Neuron (in vitro differentiated cells): Measurements from ENCODE around the gene RCL1.

Experiments used
- H2AFZ ChIP-seq: one replicate; pipeline ENCODE4 v1.6.1; 2013; ENCODE audit warnings: low read depth, mild to moderate bottlenecking, inconsistent platforms, low read length, moderate library complexity
- H3K27me3 ChIP-seq: one replicate; pipeline ENCODE4 v1.6.1; 2013; ENCODE audit warnings: low read length; ENCODE audit not compliant: insufficient read depth
- H3K36me3 ChIP-seq: one replicate; pipeline ENCODE4 v1.6.1; 2013; ENCODE audit warnings: low read length; ENCODE audit not compliant: insufficient read depth
- H3K4me1 ChIP-seq: one replicate; pipeline ENCODE4 v1.6.1; 2013; ENCODE audit warnings: low read length; ENCODE audit not compliant: insufficient read depth
- H3K4me3 ChIP-seq: 2 replicates; pipeline ENCODE4 v1.5.1; 2013; ENCODE audit warnings: mild to moderate bottlenecking, low read length, moderate library complexity
- H3K9me3 ChIP-seq: one replicate; pipeline ENCODE4 v1.6.1; 2013; ENCODE audit warnings: low read length

Gene RCL1

DNA sequence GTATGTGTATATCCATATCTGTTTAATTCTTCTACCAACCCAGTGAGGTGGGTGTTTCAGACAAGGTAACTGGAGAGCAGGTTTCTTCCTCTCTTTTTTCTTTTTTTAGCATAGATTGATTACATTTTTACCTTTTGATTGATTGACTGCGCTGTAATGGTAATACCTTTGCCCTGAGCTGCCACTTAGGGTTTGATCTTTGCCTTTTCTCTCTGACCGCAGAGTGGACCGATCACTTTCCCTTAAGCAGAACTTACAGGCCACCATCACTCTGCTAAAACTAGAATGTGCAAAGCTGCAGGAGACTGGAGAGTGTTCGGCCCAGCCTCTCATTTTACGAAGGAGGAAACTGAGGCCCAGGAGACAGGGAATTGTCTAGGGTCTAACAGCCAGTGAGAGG lies 38.0 kb downstream of the RCL1 start:
- Histone ChIP-seq H3K4me3 (no peak overlapping the region), H2AFZ (no peak overlapping the region), H3K27me3 (no peaks in the 10 kb centered on the region), H3K36me3 (peaks cover 2% of the 10 kb centered on the region), H3K9me3 (no peaks in the 10 kb centered on the region), H3K4me1 (no peaks in the 10 kb centered on the region)

DNA sequence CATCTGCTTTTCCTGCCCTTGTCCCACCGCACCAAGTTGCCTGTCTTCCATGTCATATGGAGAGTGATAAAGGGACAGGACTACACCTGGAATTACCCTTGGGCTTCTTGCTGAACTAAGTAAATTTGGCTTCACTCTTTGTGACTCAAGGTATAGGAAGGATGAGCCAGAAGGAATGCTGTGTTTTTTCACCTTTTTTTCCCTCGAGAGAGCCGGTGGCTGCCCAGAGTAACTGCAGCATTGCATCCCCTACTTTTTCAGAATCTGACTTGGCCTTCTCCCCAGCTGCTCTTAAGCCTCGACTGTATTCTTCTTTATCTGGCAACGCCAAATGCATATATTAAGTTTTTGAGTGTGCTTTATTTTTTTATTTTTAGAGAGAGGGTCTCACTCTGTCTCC lies 38.4 kb downstream of the RCL1 start:
- H3K4me3 ChIP-seq = no peak overlapping the region
- H2AFZ ChIP-seq = no peak overlapping the region
- H3K27me3 ChIP-seq = no peaks in the 10 kb centered on the region
- H3K9me3 ChIP-seq = no peaks in the 10 kb centered on the region
- H3K36me3 ChIP-seq = peaks cover 2% of the 10 kb centered on the region
- H3K4me1 ChIP-seq = no peaks in the 10 kb centered on the region

DNA sequence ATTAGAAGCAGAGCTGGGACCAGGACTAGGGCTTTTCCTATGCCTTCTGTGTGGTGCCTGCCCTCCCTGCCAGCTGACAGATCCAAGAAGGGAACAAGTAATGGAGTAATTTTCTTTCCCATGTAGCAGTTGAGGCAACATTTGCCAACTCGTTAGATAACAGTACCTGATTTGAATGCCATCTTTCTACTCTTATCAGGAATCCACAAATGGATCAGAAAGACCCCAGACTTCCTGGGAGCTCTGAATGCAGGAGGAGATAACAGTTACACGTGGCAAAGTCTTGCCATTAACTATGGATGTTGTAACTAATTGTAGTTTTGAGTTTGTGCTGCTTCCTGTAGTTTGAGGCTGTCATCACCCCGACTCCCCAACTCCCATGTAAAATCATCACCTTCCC lies 39.2 kb downstream of the RCL1 start:
- H3K4me3 ChIP-seq = no peak overlapping the region
- H3K4me1 ChIP-seq = no peaks in the 10 kb centered on the region
- peaks cover 2% of the 10 kb centered on the region for H3K36me3 ChIP-seq
- H2AFZ ChIP-seq = no peak overlapping the region
- no peaks in the 10 kb centered on the region for H3K9me3 ChIP-seq
- no peaks in the 10 kb centered on the region for H3K27me3 ChIP-seq

DNA sequence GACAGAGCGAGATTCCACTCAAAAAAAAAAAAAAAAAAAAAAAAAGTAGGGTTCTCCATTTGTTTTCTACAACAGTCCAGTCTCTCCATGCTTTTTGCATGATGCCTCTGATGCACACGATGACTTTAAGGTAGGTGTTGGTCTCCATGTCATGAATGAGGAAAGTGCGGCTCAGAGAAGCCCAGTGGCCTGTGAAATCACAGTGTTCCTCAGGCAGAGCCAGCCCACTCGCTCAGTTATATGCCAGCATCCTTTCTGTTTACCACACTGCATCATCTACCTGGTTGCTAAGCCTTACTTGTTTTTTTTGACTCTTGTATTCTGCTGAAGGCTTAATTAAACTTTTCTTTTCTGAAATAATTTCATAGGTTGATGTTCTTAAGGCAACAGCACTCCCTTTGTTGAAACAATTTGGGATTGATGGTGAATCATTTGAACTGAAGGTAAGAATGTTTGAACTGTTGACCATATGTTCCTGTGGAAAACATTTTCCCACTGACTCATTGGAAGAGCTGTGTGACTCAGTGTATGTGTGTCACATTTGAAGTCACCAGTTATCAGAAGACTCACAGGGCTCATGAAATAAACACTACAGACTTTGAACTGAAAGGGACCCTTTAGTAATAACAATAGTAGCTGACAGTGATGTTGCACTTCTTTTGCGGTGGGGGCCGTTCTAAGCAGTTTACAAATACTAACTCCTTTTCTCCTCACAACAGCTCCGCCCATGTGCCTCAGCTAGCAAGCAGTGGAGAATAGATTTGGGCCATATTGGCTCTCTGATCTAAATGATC lies 40.2 kb downstream of the RCL1 start:
- H3K4me3 ChIP-seq = no peak overlapping the region
- H2AFZ ChIP-seq = no peak overlapping the region
- no peaks in the 10 kb centered on the region for H3K4me1 ChIP-seq
- no peaks in the 10 kb centered on the region for H3K9me3 ChIP-seq
- no peaks in the 10 kb centered on the region for H3K27me3 ChIP-seq
- H3K36me3 ChIP-seq = peaks cover 4% of the 10 kb centered on the region

DNA sequence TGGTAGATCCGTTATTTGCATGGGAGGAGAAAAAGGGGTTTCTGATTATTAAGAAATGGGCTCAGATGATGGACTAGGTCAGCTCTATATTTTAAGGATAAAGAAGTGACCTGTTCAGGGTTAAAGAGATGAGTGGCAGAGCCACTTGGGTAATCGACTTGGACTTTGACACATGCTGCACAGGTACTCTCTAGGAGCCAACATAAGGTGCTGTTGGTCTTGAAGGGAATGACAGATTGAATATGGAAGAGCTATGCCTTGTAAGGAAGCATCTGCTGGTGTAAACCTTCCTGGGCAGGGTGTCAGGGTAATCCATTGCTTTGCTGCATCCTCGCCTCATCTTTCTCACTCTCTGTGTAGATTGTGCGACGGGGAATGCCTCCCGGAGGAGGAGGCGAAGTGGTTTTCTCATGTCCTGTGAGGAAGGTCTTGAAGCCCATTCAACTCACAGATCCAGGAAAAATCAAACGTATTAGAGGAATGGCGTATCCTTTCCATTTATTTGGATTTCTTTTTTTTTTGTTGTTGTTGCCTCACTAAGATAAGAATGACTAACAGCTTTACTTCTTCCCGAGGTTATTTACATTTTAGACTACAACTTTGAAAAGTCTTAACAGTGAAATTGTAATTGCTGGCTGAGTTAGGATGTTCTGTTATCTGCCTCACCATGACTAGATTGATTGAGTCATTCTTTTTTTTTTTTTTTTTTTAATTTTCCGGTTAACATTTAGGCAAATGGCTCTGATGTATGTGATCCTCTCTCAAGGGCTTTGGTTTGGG lies 41.2 kb downstream of the RCL1 start:
- H3K27me3 ChIP-seq = no peaks in the 10 kb centered on the region
- H3K4me3 ChIP-seq = no peak overlapping the region
- no peak overlapping the region for H2AFZ ChIP-seq
- H3K36me3 ChIP-seq = peaks cover 5% of the 10 kb centered on the region
- H3K4me1 ChIP-seq = no peaks in the 10 kb centered on the region
- H3K9me3 ChIP-seq = no peaks in the 10 kb centered on the region

DNA sequence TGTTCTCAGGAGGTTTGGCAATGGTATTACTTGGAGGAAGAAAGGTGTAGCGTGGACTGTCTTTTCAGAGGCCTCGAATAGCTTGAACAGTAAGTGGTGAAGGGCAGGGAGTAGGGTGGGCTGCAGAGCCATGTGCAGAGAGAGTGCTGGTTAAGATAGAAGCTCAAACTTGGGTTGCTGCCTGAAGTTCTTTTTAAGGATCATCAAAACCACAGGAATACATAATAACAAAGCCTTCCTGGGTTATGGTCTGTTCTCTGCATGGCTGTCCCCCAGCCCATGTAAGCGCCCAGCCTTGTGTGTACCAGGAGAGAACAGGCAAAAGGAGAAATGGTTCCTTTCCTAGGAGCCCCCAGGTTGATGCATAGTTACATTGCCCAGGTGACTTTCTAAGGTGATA lies 43.9 kb downstream of the RCL1 start:
- H3K27me3 ChIP-seq = no peaks in the 10 kb centered on the region
- peaks cover 9% of the 10 kb centered on the region for H3K36me3 ChIP-seq
- H3K4me3 ChIP-seq = no peak overlapping the region
- H3K9me3 ChIP-seq = no peaks in the 10 kb centered on the region
- no peaks in the 10 kb centered on the region for H3K4me1 ChIP-seq
- no peak overlapping the region for H2AFZ ChIP-seq

DNA sequence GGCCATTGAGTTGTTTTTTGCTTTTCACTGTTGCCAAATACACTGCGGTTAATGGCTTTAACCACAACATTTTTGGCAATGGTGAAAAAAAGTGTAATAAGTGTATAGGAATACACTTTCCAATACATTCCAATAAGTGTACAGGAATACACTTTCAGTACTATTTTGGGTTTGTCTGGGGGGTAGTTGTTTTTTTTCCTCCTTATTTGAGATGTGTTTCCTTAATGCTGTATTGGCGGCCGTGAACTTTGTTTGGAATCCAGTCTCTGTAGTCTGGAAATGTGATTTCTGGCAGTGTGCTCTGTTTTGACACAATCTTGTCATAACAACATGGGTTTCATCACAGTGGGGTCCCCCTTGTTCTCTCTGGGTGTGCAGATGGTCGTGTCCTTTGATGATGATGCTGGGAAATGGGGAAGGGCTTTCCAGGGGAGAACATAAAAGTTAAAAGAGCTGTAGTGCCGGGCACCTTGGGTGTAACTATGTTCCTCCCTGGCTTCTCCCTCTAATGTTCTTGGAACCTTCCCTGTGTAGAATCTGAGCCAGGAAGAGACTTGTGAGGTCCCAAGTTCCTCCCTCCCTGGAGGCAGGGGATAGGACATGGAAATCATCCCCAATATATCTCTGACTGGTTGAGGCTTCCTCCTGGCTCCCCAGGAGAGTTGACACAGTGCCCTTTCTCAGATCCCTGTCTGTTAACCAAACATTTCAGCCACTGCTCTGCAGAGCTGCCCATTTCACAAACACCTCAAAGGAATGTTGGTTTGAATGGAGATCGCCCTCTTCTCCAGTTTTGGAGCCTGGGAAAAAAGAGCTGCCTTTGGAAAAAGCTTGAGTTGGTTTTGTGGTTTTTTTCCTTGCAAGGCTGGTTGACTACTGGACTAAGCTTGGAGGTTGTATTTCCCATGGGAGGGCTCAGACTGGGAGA lies 44.8 kb downstream of the RCL1 start:
- Histone ChIP-seq H3K4me3 (no peak overlapping the region), H2AFZ (no peak overlapping the region), H3K9me3 (no peaks in the 10 kb centered on the region), H3K27me3 (no peaks in the 10 kb centered on the region), H3K4me1 (no peaks in the 10 kb centered on the region), H3K36me3 (peaks cover 9% of the 10 kb centered on the region)

DNA sequence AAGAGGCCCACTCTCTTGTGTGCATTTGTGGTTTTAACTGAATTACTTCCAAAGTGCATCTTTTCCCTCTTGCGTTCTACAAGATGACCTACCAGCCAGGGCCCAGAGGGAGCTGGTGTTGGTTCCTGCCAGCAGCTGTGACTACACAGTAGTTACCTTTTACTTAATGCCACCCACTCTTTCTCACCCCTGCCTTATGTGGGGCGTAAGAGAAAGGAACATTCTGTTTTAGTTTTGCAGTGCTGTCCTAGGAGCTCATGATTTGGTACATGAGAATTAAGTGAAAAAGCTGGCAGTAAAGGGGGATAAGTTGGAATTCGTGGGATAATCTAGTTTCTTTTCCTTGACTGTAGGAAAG lies 45.4 kb downstream of the RCL1 start:
- no peaks in the 10 kb centered on the region for H3K4me1 ChIP-seq

DNA sequence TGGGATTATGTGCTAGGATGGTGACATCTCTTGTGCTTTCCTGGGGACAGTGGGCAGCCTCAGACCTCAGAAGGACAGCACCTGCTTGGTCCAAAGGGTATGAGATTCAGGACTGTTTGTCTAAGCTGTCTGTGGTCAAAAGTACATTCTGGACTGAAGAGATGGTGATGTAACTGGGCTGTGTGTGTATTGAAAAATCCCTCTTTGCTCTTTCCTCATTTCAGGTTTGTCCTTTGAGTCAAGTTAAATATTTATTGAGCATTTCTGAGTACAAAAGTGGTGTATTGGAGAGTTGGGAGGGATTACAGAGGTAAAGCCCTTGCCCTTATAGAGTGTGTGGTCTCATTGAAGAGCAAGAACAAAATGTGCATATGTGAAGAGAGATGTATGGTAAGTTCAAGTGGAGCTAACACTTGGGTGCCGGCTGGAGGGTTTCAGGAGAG lies 46.7 kb downstream of the RCL1 start:
- Histone ChIP-seq H3K4me1 (no peaks in the 10 kb centered on the region), H3K27me3 (no peaks in the 10 kb centered on the region), H3K4me3 (no peak overlapping the region), H3K36me3 (peaks cover 10% of the 10 kb centered on the region), H3K9me3 (no peaks in the 10 kb centered on the region), H2AFZ (no peak overlapping the region)

More for the DNA sequence above, 45.4 kb downstream of the RCL1 start:
- Histone ChIP-seq H3K9me3 (no peaks in the 10 kb centered on the region), H3K27me3 (no peaks in the 10 kb centered on the region), H2AFZ (no peak overlapping the region), H3K36me3 (peaks cover 9% of the 10 kb centered on the region), H3K4me3 (no peak overlapping the region)

DNA sequence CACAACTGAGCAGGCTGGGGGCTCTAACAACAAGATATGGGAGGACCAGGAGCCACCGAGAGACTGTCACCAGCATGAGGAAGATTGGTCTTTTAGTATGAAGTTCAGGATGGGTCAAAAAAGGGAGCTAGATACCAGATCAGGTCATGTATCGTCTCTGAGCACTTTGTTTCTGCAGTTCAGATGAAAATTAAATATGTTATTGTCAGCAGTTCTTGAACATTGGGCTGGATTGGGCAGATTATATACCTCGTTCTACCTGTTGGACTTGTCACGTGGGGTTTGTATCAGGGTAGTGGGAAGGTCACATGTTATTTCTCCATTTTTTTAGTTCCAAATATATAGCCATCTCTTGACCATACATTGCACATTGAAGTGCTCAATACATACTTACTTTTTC lies 47.3 kb downstream of the RCL1 start:
- Histone ChIP-seq H3K36me3 (peaks cover 16% of the 10 kb centered on the region), H3K27me3 (no peaks in the 10 kb centered on the region), H3K4me3 (no peak overlapping the region), H2AFZ (no peak overlapping the region), H3K9me3 (no peaks in the 10 kb centered on the region), H3K4me1 (no peaks in the 10 kb centered on the region)

DNA sequence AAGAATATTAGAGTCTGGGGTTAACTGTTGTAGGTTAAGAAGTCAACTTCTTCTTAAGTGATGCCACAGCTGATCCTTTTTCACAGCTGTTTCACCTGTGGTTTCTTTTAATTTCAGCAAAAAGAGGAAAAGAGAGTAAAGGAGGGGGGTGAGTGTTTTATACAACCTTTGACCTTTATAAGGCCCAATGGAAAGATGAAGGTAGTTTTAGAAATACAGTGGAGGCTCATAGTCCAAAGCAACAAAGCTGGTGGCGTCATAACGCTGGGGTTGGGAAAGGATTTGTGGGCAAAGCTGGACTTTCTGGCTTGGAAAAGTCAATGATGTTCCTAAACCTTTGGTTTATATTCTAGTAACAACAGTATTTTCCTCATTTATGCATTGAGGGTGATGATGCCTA lies 49.5 kb downstream of the RCL1 start:
- Histone ChIP-seq H3K4me1 (no peaks in the 10 kb centered on the region), H3K27me3 (no peaks in the 10 kb centered on the region), H2AFZ (no peak overlapping the region), H3K36me3 (peaks cover 22% of the 10 kb centered on the region), H3K4me3 (no peak overlapping the region), H3K9me3 (no peaks in the 10 kb centered on the region)

DNA sequence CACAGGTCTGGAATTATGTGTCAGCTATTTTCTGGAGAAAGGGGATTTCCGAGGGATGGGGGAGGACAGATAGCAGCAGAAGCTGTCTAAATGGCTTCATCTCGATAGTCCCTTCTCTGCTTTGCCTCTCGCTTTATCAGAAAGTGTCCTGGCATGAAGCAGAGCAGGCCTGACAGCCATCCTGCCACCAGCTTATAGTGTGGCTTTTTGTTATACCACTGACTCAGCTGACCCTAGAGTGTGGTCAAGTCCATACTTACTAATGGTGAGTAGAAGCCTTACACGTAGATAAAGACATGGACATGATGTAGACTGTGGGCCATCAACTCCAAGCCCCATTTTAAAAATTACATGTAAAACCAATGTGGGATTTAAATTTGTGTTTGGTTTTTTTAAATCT lies 50.0 kb downstream of the RCL1 start:
- Histone ChIP-seq H3K36me3 (peaks cover 24% of the 10 kb centered on the region), H3K27me3 (no peaks in the 10 kb centered on the region), H2AFZ (no peak overlapping the region), H3K9me3 (no peaks in the 10 kb centered on the region), H3K4me1 (no peaks in the 10 kb centered on the region), H3K4me3 (no peak overlapping the region)
